Glutamatergic neuron (in vitro differentiated cells): Measurements from ENCODE around the gene OGFR. TPM values are rescaled to one million over a fixed set of nuclear protein-coding genes. Genes with fewer than 3 reads are reported as not detected.
"Not testable (repeated sequence)": the region's sequence is repeated elsewhere in the genome, so short reads cannot be mapped to it uniquely, and the experiment has no call there.

Source experiments
- DNase-seq: peaks from one replicate; pipeline ENCODE4 v3.0.0; 2022
- H3K27ac Mint-ChIP-seq: one replicate; pipeline ENCODE4 v1.8.0; 2020; ENCODE audit warnings: mild to moderate bottlenecking, mixed read lengths, inconsistent platforms; ENCODE audit not compliant: unreplicated experiment
- H3K27me3 Mint-ChIP-seq: one replicate; pipeline ENCODE4 v1.8.0; 2020; ENCODE audit warnings: mild to moderate bottlenecking, moderate library complexity, mixed read lengths, inconsistent platforms; ENCODE audit not compliant: unreplicated experiment
- H3K36me3 Mint-ChIP-seq: one replicate; pipeline ENCODE4 v1.8.0; 2020; ENCODE audit warnings: mild to moderate bottlenecking, mixed read lengths, inconsistent platforms; ENCODE audit not compliant: unreplicated experiment
- H3K4me1 Mint-ChIP-seq: one replicate; pipeline ENCODE4 v1.8.0; 2020; ENCODE audit warnings: mild to moderate bottlenecking, low read depth, mixed read lengths, inconsistent platforms; ENCODE audit not compliant: unreplicated experiment
- H3K4me3 Mint-ChIP-seq: one replicate; pipeline ENCODE4 v1.8.0; 2020; ENCODE audit warnings: mild to moderate bottlenecking, mixed read lengths, inconsistent platforms; ENCODE audit not compliant: unreplicated experiment
- H3K9me3 Mint-ChIP-seq: one replicate; pipeline ENCODE4 v1.8.0; 2020; ENCODE audit warnings: mild to moderate bottlenecking, moderate library complexity, mixed read lengths, inconsistent platforms; ENCODE audit not compliant: unreplicated experiment
- total RNA-seq: library from RNA; stranded (reverse); fragmentation: NEBNext Ultra II Directional; extraction: Animal tissue kit (Norgen Biotek cat#: 25700); gene quantifications from one replicate; pipeline ENCODE4 v1.2.1, GENCODE V29; 2021; ENCODE audit not compliant: unreplicated experiment
- TF ChIP-seq, protein P1 (sequence below): fragments of 200-600 bp; sonication (generic); IDR thresholded peaks from one replicate; pipeline ENCODE4 v1.5.0; 2021; ENCODE audit not compliant: partially characterized antibody, unreplicated experiment

The OGFR gene
- total RNA-seq, 1 donor from 2014 or later = 70.5 TPM

DNA sequence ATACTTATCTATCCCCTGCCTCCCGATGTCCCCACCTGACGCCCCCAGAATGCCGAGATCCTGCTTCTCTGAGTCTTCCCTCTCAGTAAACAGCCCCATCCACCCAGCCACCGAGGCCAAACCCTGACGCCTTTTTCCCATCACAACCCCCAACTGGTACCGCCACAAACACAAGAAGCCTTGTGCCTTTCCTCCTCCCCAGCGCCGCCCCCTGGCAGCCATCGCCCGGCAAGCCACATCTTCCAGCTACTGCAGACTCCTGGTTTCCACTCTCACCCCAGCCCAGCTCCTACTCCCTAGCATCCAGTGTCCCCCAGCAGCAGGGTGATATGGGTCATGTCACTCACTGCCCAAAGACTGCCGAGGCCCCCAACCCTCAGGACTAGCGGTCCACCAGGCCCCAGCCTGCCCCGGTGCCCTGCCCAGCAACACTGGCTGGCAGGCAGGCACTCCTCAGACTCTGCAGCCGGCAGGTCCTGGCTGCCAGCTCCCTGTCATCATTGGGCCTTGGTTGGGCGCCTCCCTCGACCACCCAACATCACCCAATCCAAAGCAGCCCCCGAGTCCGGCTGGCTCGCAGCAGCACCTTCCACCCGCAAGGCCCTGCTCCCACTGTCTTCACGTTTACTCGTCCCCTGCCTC lies 45.8 kb downstream of the OGFR start:
- TF ChIP-seq, protein P1, sequence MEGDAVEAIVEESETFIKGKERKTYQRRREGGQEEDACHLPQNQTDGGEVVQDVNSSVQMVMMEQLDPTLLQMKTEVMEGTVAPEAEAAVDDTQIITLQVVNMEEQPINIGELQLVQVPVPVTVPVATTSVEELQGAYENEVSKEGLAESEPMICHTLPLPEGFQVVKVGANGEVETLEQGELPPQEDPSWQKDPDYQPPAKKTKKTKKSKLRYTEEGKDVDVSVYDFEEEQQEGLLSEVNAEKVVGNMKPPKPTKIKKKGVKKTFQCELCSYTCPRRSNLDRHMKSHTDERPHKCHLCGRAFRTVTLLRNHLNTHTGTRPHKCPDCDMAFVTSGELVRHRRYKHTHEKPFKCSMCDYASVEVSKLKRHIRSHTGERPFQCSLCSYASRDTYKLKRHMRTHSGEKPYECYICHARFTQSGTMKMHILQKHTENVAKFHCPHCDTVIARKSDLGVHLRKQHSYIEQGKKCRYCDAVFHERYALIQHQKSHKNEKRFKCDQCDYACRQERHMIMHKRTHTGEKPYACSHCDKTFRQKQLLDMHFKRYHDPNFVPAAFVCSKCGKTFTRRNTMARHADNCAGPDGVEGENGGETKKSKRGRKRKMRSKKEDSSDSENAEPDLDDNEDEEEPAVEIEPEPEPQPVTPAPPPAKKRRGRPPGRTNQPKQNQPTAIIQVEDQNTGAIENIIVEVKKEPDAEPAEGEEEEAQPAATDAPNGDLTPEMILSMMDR = no peak
- H3K36me3 Mint-ChIP-seq = no peaks in the 10 kb centered on the region
- peaks cover 17% of the 10 kb centered on the region for H3K4me1 Mint-ChIP-seq
- no peak for DNase-seq
- no peak overlapping the region for H3K27ac Mint-ChIP-seq
- H3K4me3 Mint-ChIP-seq = no peak overlapping the region
- H3K9me3 Mint-ChIP-seq = peaks cover 13% of the 10 kb centered on the region
- H3K27me3 Mint-ChIP-seq = peaks cover 8% of the 10 kb centered on the region

DNA sequence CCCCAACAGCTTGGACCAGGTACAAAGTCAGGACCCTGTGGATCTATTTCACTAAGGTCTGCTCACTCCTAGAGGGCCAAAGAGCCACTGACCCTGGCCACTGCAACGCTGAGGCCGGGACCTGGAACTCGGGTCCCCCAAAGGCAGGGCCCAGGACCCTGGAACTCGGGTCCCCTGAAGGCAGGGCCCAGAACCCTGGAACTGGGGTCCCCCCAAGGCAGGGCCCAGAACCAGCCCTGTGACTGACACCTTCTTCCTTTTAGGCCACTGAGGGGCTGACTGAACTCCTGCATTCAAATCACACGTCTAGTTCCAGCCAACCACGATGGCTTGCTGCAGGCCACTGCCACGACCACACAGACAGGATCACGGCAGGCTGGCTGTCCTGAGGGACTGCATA lies 47.6 kb downstream of the OGFR start:
- TF ChIP-seq, protein P1 = no peak
- DNase-seq = no peak
- H3K9me3 Mint-ChIP-seq = peaks cover 3% of the 10 kb centered on the region
- H3K27me3 Mint-ChIP-seq = no peaks in the 10 kb centered on the region
- no peak overlapping the region for H3K4me3 Mint-ChIP-seq
- H3K27ac Mint-ChIP-seq = no peak overlapping the region
- H3K4me1 Mint-ChIP-seq = peaks cover 5% of the 10 kb centered on the region
- peaks cover 1% of the 10 kb centered on the region for H3K36me3 Mint-ChIP-seq

DNA sequence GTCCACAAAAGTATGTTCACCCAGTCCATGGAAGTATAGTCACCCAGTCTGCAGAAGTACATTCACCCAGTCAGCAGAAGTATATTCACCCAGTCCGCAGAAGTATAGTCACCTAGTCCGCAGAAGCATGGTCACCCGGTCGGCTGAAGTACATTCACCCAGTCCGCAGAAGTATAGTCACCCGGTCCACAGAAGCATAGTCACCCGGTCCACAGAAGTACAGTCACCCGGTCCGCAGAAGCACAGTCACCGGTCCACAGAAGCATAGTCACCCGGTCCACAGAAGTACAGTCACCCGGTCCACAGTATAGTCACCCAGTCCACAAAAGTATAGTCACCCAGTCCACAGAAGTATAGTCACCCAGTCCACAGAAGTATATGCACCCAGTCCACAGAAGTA lies 48.2 kb downstream of the OGFR start:
- Mint-ChIP-seq H3K4me3 (peak overlapping the region; percentile 18), H3K36me3 (peaks cover 6% of the 10 kb centered on the region), H3K27ac (peak overlapping the region; percentile 39), H3K27me3 (no peaks in the 10 kb centered on the region), H3K4me1 (peaks cover 1% of the 10 kb centered on the region), H3K9me3 (peaks cover 3% of the 10 kb centered on the region)
- TF ChIP-seq, protein P1 = no peak
- DNase-seq = no peak

DNA sequence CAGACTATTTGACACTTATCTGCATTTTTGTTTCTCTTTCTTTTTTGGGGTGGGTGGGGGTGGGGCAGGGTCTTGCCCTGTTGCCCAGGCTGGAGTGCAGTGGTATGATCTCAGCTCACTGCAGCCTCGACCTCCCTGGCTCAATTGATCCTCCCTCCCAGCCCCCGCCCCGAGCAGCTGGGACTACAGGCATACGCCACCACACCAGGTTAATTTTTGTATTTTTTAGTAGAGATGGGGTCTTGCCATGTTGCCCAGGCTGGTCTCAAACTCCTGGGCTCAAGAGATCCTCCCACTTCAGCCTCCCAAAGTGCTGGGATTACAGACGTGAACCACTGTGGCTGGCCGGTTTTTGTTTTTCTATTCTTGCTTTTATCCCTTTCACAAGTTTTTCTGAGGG lies 48.7 kb downstream of the OGFR start:
- not testable (repeated sequence) for H3K4me3 Mint-ChIP-seq, H3K9me3 Mint-ChIP-seq, H3K36me3 Mint-ChIP-seq, H3K27me3 Mint-ChIP-seq, H3K27ac Mint-ChIP-seq, DNase-seq, H3K4me1 Mint-ChIP-seq

DNA sequence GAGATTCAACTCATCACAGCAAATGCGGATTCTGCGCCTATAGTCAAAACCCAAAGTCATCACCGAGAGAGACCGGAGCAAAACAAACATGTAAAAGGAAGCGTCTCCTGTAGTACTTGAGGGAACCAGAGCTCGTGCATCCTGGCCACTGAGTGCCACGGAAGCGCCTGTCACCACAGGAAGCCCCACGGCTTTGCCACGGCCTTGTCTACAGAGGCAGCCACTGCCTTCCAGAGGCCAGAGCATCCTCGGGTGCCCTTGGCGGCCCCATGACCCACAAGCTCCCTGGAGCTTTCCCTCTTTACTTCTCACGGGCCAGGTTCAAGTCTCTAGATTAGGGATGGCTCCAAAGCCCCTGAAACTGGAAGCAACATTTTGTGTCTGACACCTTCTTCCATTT lies 49.5 kb downstream of the OGFR start:
- no peak for DNase-seq
- Mint-ChIP-seq H3K4me1 (peaks cover 6% of the 10 kb centered on the region), H3K27me3 (peaks cover 1% of the 10 kb centered on the region), H3K36me3 (peaks cover 6% of the 10 kb centered on the region), H3K9me3 (peaks cover 3% of the 10 kb centered on the region), H3K4me3 (no peak overlapping the region), H3K27ac (no peak overlapping the region)
- TF ChIP-seq, protein P1 = no peak
